ENCODE results near the gene ALDH5A1. TPM values are rescaled to one million over a fixed set of nuclear protein-coding genes. Genes with fewer than 3 reads are reported as not detected.

ALDH5A1 gene
- total and polyA plus RNA-seq, 2 of the 13 experiments (the other 11 are each of a cell fraction or from before 2014, with no cell fraction given) = 12.8 to 32.5 TPM

GRCh38 chr6:24504649-24505586 is 10.1 kb downstream of the ALDH5A1 start (continued):
- TF ChIP-seq ARID3A (IDR thresholded peaks at IDR 0.05; ENCODE audit: low read depth, low read length) = no peak
- 0 out of 2 replicates have a peak, but pooled peaks have one; percentile 49 for TF ChIP-seq NR0B2 (CRISPR knock-in tag; IDR thresholded peaks at IDR 0.05)
- no peak for TF ChIP-seq NFIB (CRISPR knock-in tag; IDR thresholded peaks at IDR 0.05; ENCODE audit: borderline replicate concordance)
- 0 out of 2 replicates have a peak, but pooled peaks have one; percentile 15 for TF ChIP-seq HMG20B (CRISPR knock-in tag; conservative IDR thresholded peaks at IDR 0.05)
- peak; percentile 66 for TF ChIP-seq POLR2G (IDR thresholded peaks at IDR 0.05; ENCODE audit: low read depth, low read length)
- TF ChIP-seq SSRP1 (CRISPR knock-in tag; IDR thresholded peaks at IDR 0.05) = no peak; the same call in 1 of the 2 replicates
- no peak for TF ChIP-seq FOXP1 (IDR thresholded peaks at IDR 0.05)
- TF ChIP-seq FOXP1 (CRISPR knock-in tag; IDR thresholded peaks at IDR 0.05) = peak; percentile 68; the same call in 1 of the 2 replicates
- no peak for TF ChIP-seq TBL1XR1 (IDR thresholded peaks at IDR 0.05; ENCODE audit: borderline replicate concordance, low read length, partially characterized antibody)
- peak; percentile 64; the same call in 1 of the 2 replicates for TF ChIP-seq IRF2 (CRISPR knock-in tag; IDR thresholded peaks at IDR 0.05)
- no peak for TF ChIP-seq ZNF782 (CRISPR knock-in tag; IDR thresholded peaks at IDR 0.05; ENCODE audit: borderline replicate concordance)
- TF ChIP-seq HNRNPK (IDR thresholded peaks at IDR 0.05; ENCODE audit: low read depth, low read length, poor library complexity, severe bottlenecking) = no peak
- TF ChIP-seq ZNF883 (CRISPR knock-in tag; IDR thresholded peaks at IDR 0.05; ENCODE audit: not compliant biosample characterization) = no peak
- peak; percentile 43; the same call in 1 of the 2 replicates for TF ChIP-seq ZNF503 (CRISPR knock-in tag; IDR thresholded peaks at IDR 0.05)
- 0 out of 2 replicates have a peak, but pooled peaks have one; percentile 71 for TF ChIP-seq ZSCAN5A (CRISPR knock-in tag; IDR thresholded peaks at IDR 0.05; ENCODE audit: borderline replicate concordance)
- TF ChIP-seq ZGPAT (CRISPR knock-in tag; IDR thresholded peaks at IDR 0.05) = peak; percentile 78
- peak; percentile 60; the same call in 1 of the 2 replicates for TF ChIP-seq MYC (CRISPR knock-in tag; IDR thresholded peaks at IDR 0.05; ENCODE audit: borderline replicate concordance)
- no peak for TF ChIP-seq CBX2 (IDR thresholded peaks at IDR 0.05; ENCODE audit: low read depth, low read length)
- no peak for TF ChIP-seq CBX2 (CRISPR knock-in tag; IDR thresholded peaks at IDR 0.05; ENCODE audit: low read depth)
- peak; percentile 52 for TF ChIP-seq MAX (IDR thresholded peaks at IDR 0.05)

Measured in HepG2 (cell line).